ENCODE data around the gene RNF149. TPM values are rescaled to one million over a fixed set of nuclear protein-coding genes. Genes with fewer than 3 reads are reported as not detected.

The RNF149 gene
- total and polyA plus RNA-seq, 2 donors (not counting 1 experiment from before 2014, with no cell fraction given): 29.4 to 49.0 TPM

DNA sequence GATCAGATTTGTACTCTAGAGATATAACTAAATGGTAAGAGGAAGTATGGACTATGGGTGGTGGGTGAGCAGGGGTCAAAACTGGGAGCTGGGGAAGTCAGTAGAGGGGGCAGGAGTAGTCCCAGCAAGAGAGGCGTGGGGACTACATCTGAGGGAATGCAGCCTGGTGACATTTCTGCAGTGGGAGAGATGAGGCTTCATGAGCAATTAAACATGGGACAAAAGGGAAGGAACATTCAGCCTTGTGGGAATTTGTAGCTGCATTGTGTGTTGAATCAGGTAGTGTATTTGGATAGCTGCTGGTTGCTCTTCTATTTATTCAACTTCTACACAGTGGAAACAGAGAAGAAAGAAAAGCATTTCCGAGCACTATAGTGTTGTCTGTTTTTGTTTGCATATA, 52.2 kb downstream of the RNF149 start:
- H3K4me3 ChIP-seq (replicated peaks in 1 of 4; ENCODE audit: control extremely low read depth in 1 of 4, insufficient read depth in 1 of 4, low read depth in 3 of 4, low read length in 4 of 4): no peak overlapping the region
- H3K4me2 ChIP-seq (ENCODE audit: extremely low read depth, insufficient read depth, low read length): no peak overlapping the region
- no peaks in the 10 kb centered on the region for H3K27me3 ChIP-seq (ENCODE audit: control insufficient read depth, insufficient read depth, low read length)
- H3K27ac ChIP-seq (ENCODE audit: insufficient read depth, low read length): no peak overlapping the region
- peaks cover 4% of the 10 kb centered on the region for H3K4me1 ChIP-seq (ENCODE audit: control insufficient read depth, extremely low read depth, insufficient read depth, low read length)
- H4K20me1 ChIP-seq (ENCODE audit: control insufficient read depth, extremely low read depth, insufficient read depth, low read length): no peaks in the 10 kb centered on the region
- H3K9me3 ChIP-seq (ENCODE audit: control insufficient read depth, insufficient read depth, low read depth, low read length): no peaks in the 10 kb centered on the region
- peaks cover 26% of the 10 kb centered on the region for H3K79me2 ChIP-seq (ENCODE audit: control insufficient read depth, insufficient read depth, low read length)
- no peak overlapping the region for H3K9ac ChIP-seq (ENCODE audit: insufficient read depth, low read length)
- H3K36me3 ChIP-seq (ENCODE audit: control insufficient read depth, insufficient read depth, low read length): peaks cover 6% of the 10 kb centered on the region
- H2AFZ ChIP-seq (ENCODE audit: low read length): no peak overlapping the region
- no peak for DNase-seq (ENCODE audit: low read depth in 2 of 2)
- no peak for TF ChIP-seq CTCF (conservative IDR thresholded peaks at IDR 0.05 in 1 of 2, IDR thresholded peaks at IDR 0.05 in 1 of 2; ENCODE audit: low read depth in 1 of 2, low read length in 2 of 2)
- TF ChIP-seq EZH2 (IDR thresholded peaks at IDR 0.05; ENCODE audit: low read length, missing control alignments): no peak

DNA sequence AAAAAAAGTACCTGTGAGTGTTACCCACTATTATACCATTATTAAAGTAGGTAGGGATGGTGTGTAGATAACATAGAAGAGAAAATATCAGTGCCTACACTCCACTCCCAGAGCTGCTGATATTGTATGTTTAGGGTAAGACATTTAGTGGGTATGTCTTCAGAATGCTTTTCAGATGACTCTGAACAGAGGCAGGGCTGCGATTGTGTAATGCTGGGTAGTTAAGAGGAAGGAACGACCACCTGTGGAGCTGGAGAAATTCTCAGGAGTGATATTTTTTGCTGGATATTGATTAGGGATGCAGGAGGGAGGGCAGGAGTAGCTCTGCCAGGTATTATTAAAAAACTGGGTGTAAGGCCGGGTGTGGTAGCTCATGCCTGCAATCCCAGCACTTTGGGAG, 53.0 kb downstream of the RNF149 start:
- no peak overlapping the region for H3K27ac ChIP-seq (ENCODE audit: insufficient read depth, low read length)
- H3K4me3 ChIP-seq (replicated peaks in 1 of 4; ENCODE audit: control extremely low read depth in 1 of 4, insufficient read depth in 1 of 4, low read depth in 3 of 4, low read length in 4 of 4): no peak overlapping the region
- H3K27me3 ChIP-seq (ENCODE audit: control insufficient read depth, insufficient read depth, low read length): no peaks in the 10 kb centered on the region
- H3K79me2 ChIP-seq (ENCODE audit: control insufficient read depth, insufficient read depth, low read length): peaks cover 26% of the 10 kb centered on the region
- peaks cover 4% of the 10 kb centered on the region for H3K4me1 ChIP-seq (ENCODE audit: control insufficient read depth, extremely low read depth, insufficient read depth, low read length)
- H4K20me1 ChIP-seq (ENCODE audit: control insufficient read depth, extremely low read depth, insufficient read depth, low read length): no peaks in the 10 kb centered on the region
- no peaks in the 10 kb centered on the region for H3K9me3 ChIP-seq (ENCODE audit: control insufficient read depth, insufficient read depth, low read depth, low read length)
- H3K9ac ChIP-seq (ENCODE audit: insufficient read depth, low read length): no peak overlapping the region
- H2AFZ ChIP-seq (ENCODE audit: low read length): no peak overlapping the region
- H3K36me3 ChIP-seq (ENCODE audit: control insufficient read depth, insufficient read depth, low read length): peaks cover 3% of the 10 kb centered on the region
- no peak overlapping the region for H3K4me2 ChIP-seq (ENCODE audit: extremely low read depth, insufficient read depth, low read length)
- peak; percentile 23 for DNase-seq (ENCODE audit: low read depth in 2 of 2)
- TF ChIP-seq CTCF (conservative IDR thresholded peaks at IDR 0.05 in 1 of 2, IDR thresholded peaks at IDR 0.05 in 1 of 2; ENCODE audit: low read depth in 1 of 2, low read length in 2 of 2) (no peak), EZH2 (IDR thresholded peaks at IDR 0.05; ENCODE audit: low read length, missing control alignments) (no peak)

- no peaks in the 10 kb centered on the region for H3K9me3 ChIP-seq (ENCODE audit: control insufficient read depth, insufficient read depth, low read depth, low read length)
- H3K4me1 ChIP-seq (ENCODE audit: control insufficient read depth, extremely low read depth, insufficient read depth, low read length): peaks cover 4% of the 10 kb centered on the region
- no peak for DNase-seq (ENCODE audit: low read depth in 2 of 2)
- peak overlapping the region; percentile 90 for H3K9ac ChIP-seq (ENCODE audit: insufficient read depth, low read length)
- peaks cover under 1% of the 10 kb centered on the region for H3K36me3 ChIP-seq (ENCODE audit: control insufficient read depth, insufficient read depth, low read length)
- H3K79me2 ChIP-seq (ENCODE audit: control insufficient read depth, insufficient read depth, low read length): peaks cover 26% of the 10 kb centered on the region
- no peak overlapping the region for H2AFZ ChIP-seq (ENCODE audit: low read length)
- no peaks in the 10 kb centered on the region for H4K20me1 ChIP-seq (ENCODE audit: control insufficient read depth, extremely low read depth, insufficient read depth, low read length)
- H3K4me2 ChIP-seq (ENCODE audit: extremely low read depth, insufficient read depth, low read length): peak overlapping the region; percentile 92
- H3K27ac ChIP-seq (ENCODE audit: insufficient read depth, low read length): peak overlapping the region; percentile 88
- TF ChIP-seq CTCF (conservative IDR thresholded peaks at IDR 0.05 in 1 of 2, IDR thresholded peaks at IDR 0.05 in 1 of 2; ENCODE audit: low read depth in 1 of 2, low read length in 2 of 2) (no peak), EZH2 (IDR thresholded peaks at IDR 0.05; ENCODE audit: low read length, missing control alignments) (no peak)
- H3K27me3 ChIP-seq (ENCODE audit: control insufficient read depth, insufficient read depth, low read length): no peaks in the 10 kb centered on the region
- H3K4me3 ChIP-seq (replicated peaks in 1 of 4; ENCODE audit: control extremely low read depth in 1 of 4, insufficient read depth in 1 of 4, low read depth in 3 of 4, low read length in 4 of 4): peak overlapping the region; percentile 90 to 97 (median 94)
These were observed 54.6 kb downstream of the RNF149 start for GRCh38 chr2:101253703-101254450.
